Measurements from ENCODE around the gene CADPS. TPM values are rescaled to one million over a fixed set of nuclear protein-coding genes. Genes with fewer than 3 reads are reported as not detected.
A peak's percentile ranks its signal among the peaks of the same experiment; 100 is the strongest.

Gene CADPS
- total and polyA plus RNA-seq, 9 of the 15 experiments (the other 6 are each of a cell fraction or from before 2014, with no cell fraction given), result not detected

GRCh38 chr3:62566022-62566557, 309.1 kb downstream of the CADPS start:
- no peak overlapping the region for H2AFZ ChIP-seq (ENCODE audit: low read depth, low read length)
- in situ Hi-C loops (cut with MboI), result loop anchor here (10.0 kb wide), 1 partner anchor 361 kb away; no protein-coding TSS in a partner anchor
- no peak for TF ChIP-seq SP2 (IDR thresholded peaks at IDR 0.05; ENCODE audit: extremely low read depth, low read depth, low read length, poor library complexity, severe bottlenecking)
- H3K27me3 ChIP-seq (ENCODE audit: control insufficient read depth in 2 of 2, insufficient read depth in 2 of 2, low read length in 2 of 2), result no peaks in the 10 kb centered on the region
- H3K9me3 ChIP-seq (replicated peaks; ENCODE audit: control insufficient read depth, insufficient read depth, low read depth, low read length), result no peaks in the 10 kb centered on the region
- H3K4me3 ChIP-seq, result no peak overlapping the region
- DNase-seq (ENCODE audit: extremely low read depth in 1 of 4, low spot score in 3 of 4) (no peak), ATAC-seq (no peak), FAIRE-seq (no peak)
- CTCF ChIA-PET (ENCODE audit: low intra/inter-chr PET ratio), result no interaction called here
- no peak overlapping the region for H3K4me2 ChIP-seq (ENCODE audit: insufficient read depth, low read length)
- no peaks in the 10 kb centered on the region for H3K36me3 ChIP-seq (ENCODE audit: control insufficient read depth, insufficient read depth, low read length)
- BruUV-seq (replicated peaks), result no TSS peak
- H3K27ac ChIP-seq (ENCODE audit: extremely low read depth, low read depth, low read length), result no peak overlapping the region
- POLR2A ChIA-PET, result no interaction called here
- no peaks in the 10 kb centered on the region for H3K9me1 ChIP-seq (ENCODE audit: control insufficient read depth, insufficient read depth, low read length)
- no peaks in the 10 kb centered on the region for H3K4me1 ChIP-seq (replicated peaks in 1 of 2; ENCODE audit: control insufficient read depth in 2 of 2, insufficient read depth in 2 of 2, low read length in 2 of 2)
- H3K9ac ChIP-seq (ENCODE audit: insufficient read depth in 1 of 2, low read depth in 2 of 2, low read length in 2 of 2), result no peak overlapping the region
- H3K79me2 ChIP-seq (ENCODE audit: control insufficient read depth, insufficient read depth, low read length), result no peaks in the 10 kb centered on the region
- 0% methylated on average over 6 of the region's 6 CpGs for WGBS (ENCODE audit: insufficient coverage, low coverage, missing lambda C conversion rate)
- no peaks in the 10 kb centered on the region for H4K20me1 ChIP-seq (replicated peaks; ENCODE audit: control insufficient read depth, insufficient read depth, low read length)
- intact Hi-C loops (cut with micrococcal nuclease), result no loop called here

- H3K4me2 ChIP-seq (ENCODE audit: insufficient read depth, low read length), result no peak overlapping the region
- no peaks in the 10 kb centered on the region for H3K27me3 ChIP-seq (ENCODE audit: control insufficient read depth in 2 of 2, insufficient read depth in 2 of 2, low read length in 2 of 2)
- H2AFZ ChIP-seq (ENCODE audit: low read depth, low read length), result no peak overlapping the region
- H3K4me1 ChIP-seq (replicated peaks in 1 of 2; ENCODE audit: control insufficient read depth in 2 of 2, insufficient read depth in 2 of 2, low read length in 2 of 2), result no peaks in the 10 kb centered on the region
- H4K20me1 ChIP-seq (replicated peaks; ENCODE audit: control insufficient read depth, insufficient read depth, low read length), result no peaks in the 10 kb centered on the region
- H3K27ac ChIP-seq (ENCODE audit: extremely low read depth, low read depth, low read length), result no peak overlapping the region
- H3K4me3 ChIP-seq, result no peak overlapping the region
- no peaks in the 10 kb centered on the region for H3K79me2 ChIP-seq (ENCODE audit: control insufficient read depth, insufficient read depth, low read length)
- intact Hi-C loops (cut with micrococcal nuclease) (no loop called here), in situ Hi-C loops (cut with MboI) (loop anchor here (10.0 kb wide), 1 partner anchor 358 kb away; no protein-coding TSS in a partner anchor)
- no peak for FAIRE-seq
- H3K36me3 ChIP-seq (ENCODE audit: control insufficient read depth, insufficient read depth, low read length), result no peaks in the 10 kb centered on the region
- no peak for ATAC-seq
- ChIA-PET POLR2A (no interaction called here), CTCF (ENCODE audit: low intra/inter-chr PET ratio) (no interaction called here)
- TF ChIP-seq WHSC1 (IDR thresholded peaks at IDR 0.05; ENCODE audit: low read length) (no peak), MXI1 (IDR thresholded peaks at IDR 0.05; ENCODE audit: low read depth, low read length) (no peak), ZBTB11 (CRISPR knock-in tag; IDR thresholded peaks at IDR 0.05) (peak in 1 of 3 experiments; percentile 41; a peak in 1 of 6 replicates), RBM25 (IDR thresholded peaks at IDR 0.05; ENCODE audit: low read depth, low read length, severe bottlenecking) (no peak)
- DNase-seq (ENCODE audit: extremely low read depth in 1 of 4, low spot score in 3 of 4), result no peak
- H3K9me3 ChIP-seq (replicated peaks; ENCODE audit: control insufficient read depth, insufficient read depth, low read depth, low read length), result no peaks in the 10 kb centered on the region
- no TSS peak for BruUV-seq (replicated peaks)
- H3K9me1 ChIP-seq (ENCODE audit: control insufficient read depth, insufficient read depth, low read length), result no peaks in the 10 kb centered on the region
- H3K9ac ChIP-seq (ENCODE audit: insufficient read depth in 1 of 2, low read depth in 2 of 2, low read length in 2 of 2), result no peak overlapping the region
Measured at GRCh38 chr3:62562596-62562995, 312.6 kb downstream of the CADPS start.

Measured in K562 (cell line).